Measurements from ENCODE around the gene C2orf72. TPM values are rescaled to one million over a fixed set of nuclear protein-coding genes. Genes with fewer than 3 reads are reported as not detected.

C2orf72 gene
- total and polyA plus RNA-seq, 2 of the 13 experiments (the other 11 are each of a cell fraction or from before 2014, with no cell fraction given): 147 to 203 TPM

DNA sequence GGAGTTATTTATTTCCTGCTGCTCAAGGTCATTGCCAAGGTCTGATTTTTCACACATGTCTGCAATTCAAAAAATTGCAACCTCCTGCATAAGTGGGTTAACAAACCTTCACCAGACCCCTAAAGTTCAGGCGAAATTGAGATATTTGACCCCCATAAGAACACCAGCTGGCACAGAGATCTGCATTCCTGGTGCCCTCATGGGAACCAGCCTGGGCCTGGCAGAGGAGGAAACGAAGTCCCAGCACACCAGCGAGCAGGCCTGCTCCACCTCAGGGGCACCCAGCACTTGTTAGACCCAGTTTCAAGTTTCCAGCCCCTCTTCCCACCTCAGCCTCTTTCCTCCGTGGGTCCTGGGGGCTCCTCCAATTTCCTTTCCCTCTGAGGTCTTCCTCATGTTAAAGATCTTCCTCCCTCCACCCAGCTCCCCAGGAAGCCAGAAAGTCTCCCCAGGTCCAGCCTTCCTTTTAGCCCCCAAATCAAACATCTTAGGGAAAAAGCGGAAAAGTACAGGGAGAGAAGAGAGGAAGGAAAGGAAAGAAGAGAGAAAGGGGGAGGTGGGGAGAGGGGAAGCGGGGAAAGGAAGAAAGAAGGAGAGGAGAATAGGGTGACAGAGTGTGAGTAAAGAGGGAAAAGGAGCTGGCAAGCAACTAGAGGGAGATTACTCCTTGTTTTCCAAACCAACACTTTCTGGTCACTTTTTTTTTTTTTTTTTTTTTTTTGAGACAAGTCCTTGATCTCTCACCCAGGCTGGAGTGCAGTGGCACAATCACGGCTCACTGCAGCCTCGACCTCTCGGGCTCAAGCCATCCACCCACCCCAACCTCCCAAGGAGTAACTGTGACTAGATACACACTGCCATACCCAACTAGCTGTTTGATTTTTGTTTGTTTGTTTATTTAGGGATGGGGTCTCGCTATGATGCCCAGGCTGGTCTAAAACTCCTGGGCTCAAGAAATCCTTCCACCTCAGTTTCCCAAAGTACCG is 3.9 kb upstream of the C2orf72 start (continued):
- TF ChIP-seq ZNF30 (CRISPR knock-in tag; IDR thresholded peaks at IDR 0.05): no peak
- no peak for TF ChIP-seq ZKSCAN5 (CRISPR knock-in tag; IDR thresholded peaks at IDR 0.05)
- no peak for TF ChIP-seq ZNF564 (CRISPR knock-in tag; IDR thresholded peaks at IDR 0.05)
- TF ChIP-seq POLR2G (IDR thresholded peaks at IDR 0.05; ENCODE audit: low read depth, low read length): no peak
- no peak for TF ChIP-seq PHF8 (CRISPR knock-in tag; IDR thresholded peaks at IDR 0.05)
- no peak for TF ChIP-seq HNRNPLL (IDR thresholded peaks at IDR 0.05; ENCODE audit: low read depth, low read length, poor library complexity, severe bottlenecking)
- peak; percentile 13; the same call in 1 of the 2 replicates for TF ChIP-seq ZMAT3 (CRISPR knock-in tag; conservative IDR thresholded peaks at IDR 0.05)
- no peak for TF ChIP-seq LRRFIP1 (CRISPR knock-in tag; conservative IDR thresholded peaks at IDR 0.05)
- TF ChIP-seq, protein P1, sequence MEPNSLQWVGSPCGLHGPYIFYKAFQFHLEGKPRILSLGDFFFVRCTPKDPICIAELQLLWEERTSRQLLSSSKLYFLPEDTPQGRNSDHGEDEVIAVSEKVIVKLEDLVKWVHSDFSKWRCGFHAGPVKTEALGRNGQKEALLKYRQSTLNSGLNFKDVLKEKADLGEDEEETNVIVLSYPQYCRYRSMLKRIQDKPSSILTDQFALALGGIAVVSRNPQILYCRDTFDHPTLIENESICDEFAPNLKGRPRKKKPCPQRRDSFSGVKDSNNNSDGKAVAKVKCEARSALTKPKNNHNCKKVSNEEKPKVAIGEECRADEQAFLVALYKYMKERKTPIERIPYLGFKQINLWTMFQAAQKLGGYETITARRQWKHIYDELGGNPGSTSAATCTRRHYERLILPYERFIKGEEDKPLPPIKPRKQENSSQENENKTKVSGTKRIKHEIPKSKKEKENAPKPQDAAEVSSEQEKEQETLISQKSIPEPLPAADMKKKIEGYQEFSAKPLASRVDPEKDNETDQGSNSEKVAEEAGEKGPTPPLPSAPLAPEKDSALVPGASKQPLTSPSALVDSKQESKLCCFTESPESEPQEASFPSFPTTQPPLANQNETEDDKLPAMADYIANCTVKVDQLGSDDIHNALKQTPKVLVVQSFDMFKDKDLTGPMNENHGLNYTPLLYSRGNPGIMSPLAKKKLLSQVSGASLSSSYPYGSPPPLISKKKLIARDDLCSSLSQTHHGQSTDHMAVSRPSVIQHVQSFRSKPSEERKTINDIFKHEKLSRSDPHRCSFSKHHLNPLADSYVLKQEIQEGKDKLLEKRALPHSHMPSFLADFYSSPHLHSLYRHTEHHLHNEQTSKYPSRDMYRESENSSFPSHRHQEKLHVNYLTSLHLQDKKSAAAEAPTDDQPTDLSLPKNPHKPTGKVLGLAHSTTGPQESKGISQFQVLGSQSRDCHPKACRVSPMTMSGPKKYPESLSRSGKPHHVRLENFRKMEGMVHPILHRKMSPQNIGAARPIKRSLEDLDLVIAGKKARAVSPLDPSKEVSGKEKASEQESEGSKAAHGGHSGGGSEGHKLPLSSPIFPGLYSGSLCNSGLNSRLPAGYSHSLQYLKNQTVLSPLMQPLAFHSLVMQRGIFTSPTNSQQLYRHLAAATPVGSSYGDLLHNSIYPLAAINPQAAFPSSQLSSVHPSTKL (CRISPR knock-in tag; IDR thresholded peaks at IDR 0.05): peak; percentile 18
- no peak for TF ChIP-seq CEBPG (CRISPR knock-in tag; IDR thresholded peaks at IDR 0.05)
- TF ChIP-seq HOXA3 (CRISPR knock-in tag; IDR thresholded peaks at IDR 0.05): no peak
- TF ChIP-seq ZNF354B (CRISPR knock-in tag; IDR thresholded peaks at IDR 0.05): no peak
- peak; percentile 41; the same call in 1 of the 2 replicates for TF ChIP-seq ZNF264 (CRISPR knock-in tag; IDR thresholded peaks at IDR 0.05)
- TF ChIP-seq ZNF569 (CRISPR knock-in tag; IDR thresholded peaks at IDR 0.05; ENCODE audit: borderline replicate concordance): no peak
- TF ChIP-seq, protein P2, sequence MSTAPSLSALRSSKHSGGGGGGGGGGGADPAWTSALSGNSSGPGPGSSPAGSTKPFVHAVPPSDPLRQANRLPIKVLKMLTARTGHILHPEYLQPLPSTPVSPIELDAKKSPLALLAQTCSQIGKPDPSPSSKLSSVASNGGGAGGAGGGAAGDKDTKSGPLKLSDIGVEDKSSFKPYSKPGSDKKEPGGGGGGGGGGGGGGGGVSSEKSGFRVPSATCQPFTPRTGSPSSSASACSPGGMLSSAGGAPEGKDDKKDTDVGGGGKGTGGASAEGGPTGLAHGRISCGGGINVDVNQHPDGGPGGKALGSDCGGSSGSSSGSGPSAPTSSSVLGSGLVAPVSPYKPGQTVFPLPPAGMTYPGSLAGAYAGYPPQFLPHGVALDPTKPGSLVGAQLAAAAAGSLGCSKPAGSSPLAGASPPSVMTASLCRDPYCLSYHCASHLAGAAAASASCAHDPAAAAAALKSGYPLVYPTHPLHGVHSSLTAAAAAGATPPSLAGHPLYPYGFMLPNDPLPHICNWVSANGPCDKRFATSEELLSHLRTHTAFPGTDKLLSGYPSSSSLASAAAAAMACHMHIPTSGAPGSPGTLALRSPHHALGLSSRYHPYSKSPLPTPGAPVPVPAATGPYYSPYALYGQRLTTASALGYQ (CRISPR knock-in tag; IDR thresholded peaks at IDR 0.05): no peak
- TF ChIP-seq, protein P3, sequence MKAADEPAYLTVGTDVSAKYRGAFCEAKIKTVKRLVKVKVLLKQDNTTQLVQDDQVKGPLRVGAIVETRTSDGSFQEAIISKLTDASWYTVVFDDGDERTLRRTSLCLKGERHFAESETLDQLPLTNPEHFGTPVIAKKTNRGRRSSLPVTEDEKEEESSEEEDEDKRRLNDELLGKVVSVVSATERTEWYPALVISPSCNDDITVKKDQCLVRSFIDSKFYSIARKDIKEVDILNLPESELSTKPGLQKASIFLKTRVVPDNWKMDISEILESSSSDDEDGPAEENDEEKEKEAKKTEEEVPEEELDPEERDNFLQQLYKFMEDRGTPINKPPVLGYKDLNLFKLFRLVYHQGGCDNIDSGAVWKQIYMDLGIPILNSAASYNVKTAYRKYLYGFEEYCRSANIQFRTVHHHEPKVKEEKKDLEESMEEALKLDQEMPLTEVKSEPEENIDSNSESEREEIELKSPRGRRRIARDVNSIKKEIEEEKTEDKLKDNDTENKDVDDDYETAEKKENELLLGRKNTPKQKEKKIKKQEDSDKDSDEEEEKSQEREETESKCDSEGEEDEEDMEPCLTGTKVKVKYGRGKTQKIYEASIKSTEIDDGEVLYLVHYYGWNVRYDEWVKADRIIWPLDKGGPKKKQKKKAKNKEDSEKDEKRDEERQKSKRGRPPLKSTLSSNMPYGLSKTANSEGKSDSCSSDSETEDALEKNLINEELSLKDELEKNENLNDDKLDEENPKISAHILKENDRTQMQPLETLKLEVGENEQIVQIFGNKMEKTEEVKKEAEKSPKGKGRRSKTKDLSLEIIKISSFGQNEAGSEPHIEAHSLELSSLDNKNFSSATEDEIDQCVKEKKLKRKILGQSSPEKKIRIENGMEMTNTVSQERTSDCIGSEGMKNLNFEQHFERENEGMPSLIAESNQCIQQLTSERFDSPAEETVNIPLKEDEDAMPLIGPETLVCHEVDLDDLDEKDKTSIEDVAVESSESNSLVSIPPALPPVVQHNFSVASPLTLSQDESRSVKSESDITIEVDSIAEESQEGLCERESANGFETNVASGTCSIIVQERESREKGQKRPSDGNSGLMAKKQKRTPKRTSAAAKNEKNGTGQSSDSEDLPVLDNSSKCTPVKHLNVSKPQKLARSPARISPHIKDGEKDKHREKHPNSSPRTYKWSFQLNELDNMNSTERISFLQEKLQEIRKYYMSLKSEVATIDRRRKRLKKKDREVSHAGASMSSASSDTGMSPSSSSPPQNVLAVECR (CRISPR knock-in tag; IDR thresholded peaks at IDR 0.05; ENCODE audit: borderline replicate concordance): peak; percentile 37; the same call in 1 of the 2 replicates

All from HepG2 (cell line).